Peyer's patch (tissue), 4 donors: ENCODE results near the gene TNFRSF11A.

Experiments
- POLR2A ChIP-seq, 2 donors: fragments of 450-650 bp; IDR thresholded peaks; one replicate each; pipeline ENCODE4 v1.5.1; 2017; ENCODE audit warnings: antibody characterized with exemption in 2 of 2, mild to moderate bottlenecking in 2 of 2, moderate library complexity in 2 of 2
- TF ChIP-seq, protein P1 (sequence below), 6 experiments: fragments of 450-650 bp in 4 of 6; fragments of 200-600 bp in 2 of 6; sonication (generic) in 1 of 6; IDR thresholded peaks; one replicate each; pipeline ENCODE4 v1.5.1; 2017 to 2019; ENCODE audit warnings: antibody characterized with exemption in 6 of 6, mild to moderate bottlenecking in 3 of 6, moderate library complexity in 1 of 6

DNA sequence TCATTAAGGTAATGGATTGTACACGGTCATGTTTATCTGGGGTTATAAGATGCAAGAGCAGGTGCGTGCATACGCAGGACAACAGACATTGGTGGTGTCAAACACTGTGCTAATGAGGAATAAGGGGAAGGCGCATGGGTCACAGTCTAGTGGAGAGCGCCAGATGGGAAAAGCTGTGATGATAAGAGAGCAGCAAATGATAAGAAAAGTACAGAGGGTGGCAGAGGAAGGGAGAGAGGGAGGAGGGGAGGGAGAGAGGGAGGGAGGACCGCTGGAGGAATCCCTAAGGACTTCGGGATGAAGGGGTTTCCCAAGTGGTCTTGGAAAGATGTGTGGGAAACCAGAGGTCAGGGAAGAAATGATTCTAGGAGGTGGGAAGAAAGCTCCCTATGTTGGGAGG lies 2.9 kb downstream of the TNFRSF11A start:
- TF ChIP-seq, protein P1, sequence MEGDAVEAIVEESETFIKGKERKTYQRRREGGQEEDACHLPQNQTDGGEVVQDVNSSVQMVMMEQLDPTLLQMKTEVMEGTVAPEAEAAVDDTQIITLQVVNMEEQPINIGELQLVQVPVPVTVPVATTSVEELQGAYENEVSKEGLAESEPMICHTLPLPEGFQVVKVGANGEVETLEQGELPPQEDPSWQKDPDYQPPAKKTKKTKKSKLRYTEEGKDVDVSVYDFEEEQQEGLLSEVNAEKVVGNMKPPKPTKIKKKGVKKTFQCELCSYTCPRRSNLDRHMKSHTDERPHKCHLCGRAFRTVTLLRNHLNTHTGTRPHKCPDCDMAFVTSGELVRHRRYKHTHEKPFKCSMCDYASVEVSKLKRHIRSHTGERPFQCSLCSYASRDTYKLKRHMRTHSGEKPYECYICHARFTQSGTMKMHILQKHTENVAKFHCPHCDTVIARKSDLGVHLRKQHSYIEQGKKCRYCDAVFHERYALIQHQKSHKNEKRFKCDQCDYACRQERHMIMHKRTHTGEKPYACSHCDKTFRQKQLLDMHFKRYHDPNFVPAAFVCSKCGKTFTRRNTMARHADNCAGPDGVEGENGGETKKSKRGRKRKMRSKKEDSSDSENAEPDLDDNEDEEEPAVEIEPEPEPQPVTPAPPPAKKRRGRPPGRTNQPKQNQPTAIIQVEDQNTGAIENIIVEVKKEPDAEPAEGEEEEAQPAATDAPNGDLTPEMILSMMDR (IDR thresholded peaks at IDR 0.05), result no peak
- TF ChIP-seq POLR2A (IDR thresholded peaks at IDR 0.05), result peak in 1 of 2 donors; percentile 23
